Brain microvascular endothelial cell (primary cell): ENCODE data around the gene KRT25.

Source experiments
- DNase-seq: peaks from one replicate; pipeline ENCODE4 v3.0.0-alpha.2; 2020
- H3K27ac ChIP-seq: fragments of 250-450 bp; sonication (Bioruptor Pico); 2 replicates; pipeline ENCODE4 v1.5.1; 2020; ENCODE audit warnings: mild to moderate bottlenecking, moderate library complexity
- H3K27me3 ChIP-seq: fragments of 250-450 bp; sonication (Bioruptor Pico); replicated peaks from 2 replicates; pipeline ENCODE4 v1.5.1; 2020; ENCODE audit warnings: mild to moderate bottlenecking
- H3K36me3 ChIP-seq: fragments of 250-450 bp; sonication (Bioruptor Pico); replicated peaks from 2 replicates; pipeline ENCODE4 v1.5.1; 2020; ENCODE audit warnings: mild to moderate bottlenecking
- H3K4me3 ChIP-seq: 2 replicates; pipeline ENCODE4 v1.5.1; 2011; ENCODE audit warnings: low read depth, mild to moderate bottlenecking, control low read depth, low read length, moderate library complexity
- CTCF ChIP-seq: IDR thresholded peaks from 2 replicates; pipeline ENCODE4 v1.5.1; 2011; ENCODE audit warnings: low read depth, mild to moderate bottlenecking, moderate library complexity, low read length, control low read depth, inconsistent platforms; ENCODE audit errors: missing control alignments
- in situ Hi-C: cut with HindIII; loops from 2 replicates; pipeline ENCODE4 v1.10.0; 2017; ENCODE audit warnings: low sequenced_read_pairs, low pct_ligation_motif_present

The KRT25 gene

GRCh38 chr17:40795019-40795667 is 40.0 kb upstream of the KRT25 start:
- in situ Hi-C loops: no loop called here
- DNase-seq: no peak

GRCh38 chr17:40794466-40794865 is 39.3 kb upstream of the KRT25 start:
- in situ Hi-C loops: no loop called here
- H3K4me3 ChIP-seq: no peak overlapping the region
- no peaks in the 10 kb centered on the region for H3K27me3 ChIP-seq
- DNase-seq: no peak
- no peak overlapping the region for H3K27ac ChIP-seq
- no peak for TF ChIP-seq CTCF
- no peaks in the 10 kb centered on the region for H3K36me3 ChIP-seq

More at GRCh38 chr17:40795019-40795667, 40.0 kb upstream of the KRT25 start:
- Histone ChIP-seq H3K27me3 (no peaks in the 10 kb centered on the region), H3K4me3 (no peak overlapping the region), H3K27ac (no peak overlapping the region), H3K36me3 (no peaks in the 10 kb centered on the region)
- TF ChIP-seq CTCF: no peak

- no peak for DNase-seq
- in situ Hi-C loops: no loop called here
- no peak overlapping the region for H3K4me3 ChIP-seq
- TF ChIP-seq CTCF: no peak
- no peaks in the 10 kb centered on the region for H3K36me3 ChIP-seq
- H3K27me3 ChIP-seq: no peaks in the 10 kb centered on the region
- H3K27ac ChIP-seq: no peak overlapping the region
These were observed 38.7 kb upstream of the KRT25 start for GRCh38 chr17:40793832-40794231.

GRCh38 chr17:40791787-40792436 is 36.8 kb upstream of the KRT25 start:
- H3K4me3 ChIP-seq: no peak overlapping the region
- H3K36me3 ChIP-seq: no peaks in the 10 kb centered on the region
- H3K27me3 ChIP-seq: no peaks in the 10 kb centered on the region
- H3K27ac ChIP-seq: no peak overlapping the region
- peak; percentile 17 for DNase-seq
- peak; percentile 56 for TF ChIP-seq CTCF
- in situ Hi-C loops: no loop called here

- DNase-seq: no peak
- no peak for TF ChIP-seq CTCF
- in situ Hi-C loops: no loop called here
- Histone ChIP-seq H3K27ac (no peak overlapping the region), H3K4me3 (no peak overlapping the region), H3K27me3 (no peaks in the 10 kb centered on the region), H3K36me3 (no peaks in the 10 kb centered on the region)
These were observed 36.0 kb upstream of the KRT25 start for GRCh38 chr17:40791111-40791510.

- Histone ChIP-seq H3K36me3 (no peaks in the 10 kb centered on the region), H3K4me3 (no peak within 1 kb of the TSS), H3K27me3 (peaks cover 7% of the 10 kb centered on the region), H3K27ac (no peak within 1 kb of the TSS)
- no peak for DNase-seq
- in situ Hi-C loops: no loop called here
- TF ChIP-seq CTCF: no peak
These were observed 27.3 kb upstream of the KRT25 start, which contains the start of gene KRT27 for GRCh38 chr17:40782450-40782849. TSS of gene KRT27 (minus strand) at chr17:40782550. CDS start at chr17:40782493, 57 bp downstream.
